Activated naive CD4-positive, alpha-beta T cell treated with anti-CD3 and anti-CD28 coated beads, Interleukin-2, amount 50 U/mL, for 24 hours (primary cell): Measurements from ENCODE around the gene PLA2G4D.

Experiments used
- H3K27ac Mint-ChIP-seq: one replicate; pipeline ENCODE4 v1.8.0; 2021; ENCODE audit warnings: mild to moderate bottlenecking, mixed read lengths
- H3K27me3 Mint-ChIP-seq: one replicate; pipeline ENCODE4 v1.8.0; 2021; ENCODE audit warnings: mixed read lengths
- H3K36me3 Mint-ChIP-seq: one replicate; pipeline ENCODE4 v1.8.0; 2021; ENCODE audit warnings: mixed read lengths
- H3K4me1 Mint-ChIP-seq: one replicate; pipeline ENCODE4 v1.8.0; 2021; ENCODE audit warnings: mixed read lengths
- H3K4me3 Mint-ChIP-seq: one replicate; pipeline ENCODE4 v1.8.0; 2021; ENCODE audit warnings: mild to moderate bottlenecking, mixed read lengths
- H3K9me3 Mint-ChIP-seq: one replicate; pipeline ENCODE4 v1.8.0; 2021; ENCODE audit warnings: mixed read lengths

PLA2G4D gene

GRCh38 chr15:42073418-42073817 is 20.9 kb downstream of the PLA2G4D start:
- Mint-ChIP-seq H3K27me3 (no peaks in the 10 kb centered on the region), H3K4me3 (no peak overlapping the region), H3K27ac (no peak overlapping the region), H3K9me3 (no peaks in the 10 kb centered on the region), H3K36me3 (no peaks in the 10 kb centered on the region), H3K4me1 (no peaks in the 10 kb centered on the region)

GRCh38 chr15:42072141-42072685 is 22.1 kb downstream of the PLA2G4D start:
- Mint-ChIP-seq H3K27me3 (no peaks in the 10 kb centered on the region), H3K4me3 (no peak overlapping the region), H3K4me1 (no peaks in the 10 kb centered on the region), H3K36me3 (peaks cover 4% of the 10 kb centered on the region), H3K27ac (no peak overlapping the region), H3K9me3 (peaks cover 5% of the 10 kb centered on the region)

GRCh38 chr15:42071717-42072116 is 22.6 kb downstream of the PLA2G4D start:
- peaks cover 5% of the 10 kb centered on the region for H3K9me3 Mint-ChIP-seq
- no peaks in the 10 kb centered on the region for H3K27me3 Mint-ChIP-seq
- H3K27ac Mint-ChIP-seq, result no peak overlapping the region
- H3K36me3 Mint-ChIP-seq, result peaks cover 4% of the 10 kb centered on the region
- no peaks in the 10 kb centered on the region for H3K4me1 Mint-ChIP-seq
- H3K4me3 Mint-ChIP-seq, result no peak overlapping the region

GRCh38 chr15:42070976-42071350 is 23.4 kb downstream of the PLA2G4D start:
- no peak overlapping the region for H3K4me3 Mint-ChIP-seq
- H3K27me3 Mint-ChIP-seq, result peaks cover 2% of the 10 kb centered on the region
- H3K36me3 Mint-ChIP-seq, result peaks cover 5% of the 10 kb centered on the region
- no peaks in the 10 kb centered on the region for H3K4me1 Mint-ChIP-seq
- H3K9me3 Mint-ChIP-seq, result peaks cover 5% of the 10 kb centered on the region
- no peak overlapping the region for H3K27ac Mint-ChIP-seq

- Mint-ChIP-seq H3K4me3 (no peak overlapping the region), H3K4me1 (no peaks in the 10 kb centered on the region), H3K27me3 (peaks cover 2% of the 10 kb centered on the region), H3K27ac (no peak overlapping the region), H3K9me3 (peaks cover 5% of the 10 kb centered on the region), H3K36me3 (peaks cover 5% of the 10 kb centered on the region)
These were observed 23.9 kb downstream of the PLA2G4D start for GRCh38 chr15:42070279-42070975.

- H3K27ac Mint-ChIP-seq, result no peak overlapping the region
- H3K4me1 Mint-ChIP-seq, result no peaks in the 10 kb centered on the region
- H3K4me3 Mint-ChIP-seq, result peak overlapping the region; percentile 1
- peaks cover 5% of the 10 kb centered on the region for H3K9me3 Mint-ChIP-seq
- H3K27me3 Mint-ChIP-seq, result peaks cover 2% of the 10 kb centered on the region
- peaks cover 5% of the 10 kb centered on the region for H3K36me3 Mint-ChIP-seq
These were observed 24.7 kb downstream of the PLA2G4D start for GRCh38 chr15:42069496-42070278.

GRCh38 chr15:42069025-42069424 is 25.3 kb downstream of the PLA2G4D start:
- Mint-ChIP-seq H3K4me1 (no peaks in the 10 kb centered on the region), H3K9me3 (peaks cover 5% of the 10 kb centered on the region), H3K27me3 (peaks cover 2% of the 10 kb centered on the region)

GRCh38 chr15:42068601-42069000 is 25.8 kb downstream of the PLA2G4D start:
- Mint-ChIP-seq H3K27ac (no peak overlapping the region), H3K9me3 (peaks cover 5% of the 10 kb centered on the region), H3K36me3 (peaks cover 5% of the 10 kb centered on the region), H3K4me1 (no peaks in the 10 kb centered on the region), H3K4me3 (no peak overlapping the region), H3K27me3 (peaks cover 2% of the 10 kb centered on the region)

More at GRCh38 chr15:42069025-42069424, 25.3 kb downstream of the PLA2G4D start:
- Mint-ChIP-seq H3K36me3 (peaks cover 5% of the 10 kb centered on the region), H3K27ac (no peak overlapping the region), H3K4me3 (peak overlapping the region; percentile 1)

- peaks cover 5% of the 10 kb centered on the region for H3K9me3 Mint-ChIP-seq
- H3K27ac Mint-ChIP-seq, result no peak overlapping the region
- no peaks in the 10 kb centered on the region for H3K4me1 Mint-ChIP-seq
- H3K27me3 Mint-ChIP-seq, result peaks cover 2% of the 10 kb centered on the region
- H3K4me3 Mint-ChIP-seq, result no peak overlapping the region
- H3K36me3 Mint-ChIP-seq, result peaks cover 5% of the 10 kb centered on the region
These were observed 27.5 kb downstream of the PLA2G4D start for GRCh38 chr15:42066764-42067415.

- Mint-ChIP-seq H3K4me1 (no peaks in the 10 kb centered on the region), H3K27ac (no peak overlapping the region), H3K9me3 (peaks cover 5% of the 10 kb centered on the region), H3K27me3 (peaks cover 2% of the 10 kb centered on the region), H3K36me3 (peaks cover 5% of the 10 kb centered on the region), H3K4me3 (no peak overlapping the region)
These were observed 28.9 kb downstream of the PLA2G4D start for GRCh38 chr15:42065468-42065867.

- Mint-ChIP-seq H3K4me1 (peaks cover 3% of the 10 kb centered on the region), H3K36me3 (peaks cover 5% of the 10 kb centered on the region), H3K4me3 (no peak overlapping the region), H3K27me3 (peaks cover 2% of the 10 kb centered on the region), H3K9me3 (peaks cover 5% of the 10 kb centered on the region), H3K27ac (no peak overlapping the region)
These were observed 29.3 kb downstream of the PLA2G4D start for GRCh38 chr15:42065033-42065432.

GRCh38 chr15:42064271-42064670 is 30.1 kb downstream of the PLA2G4D start:
- peaks cover 2% of the 10 kb centered on the region for H3K27me3 Mint-ChIP-seq
- peaks cover 3% of the 10 kb centered on the region for H3K4me1 Mint-ChIP-seq
- peaks cover 5% of the 10 kb centered on the region for H3K9me3 Mint-ChIP-seq
- no peak overlapping the region for H3K27ac Mint-ChIP-seq
- no peak overlapping the region for H3K4me3 Mint-ChIP-seq
- H3K36me3 Mint-ChIP-seq, result peaks cover 5% of the 10 kb centered on the region

GRCh38 chr15:42063122-42063848 is 31.1 kb downstream of the PLA2G4D start:
- H3K4me3 Mint-ChIP-seq, result no peak overlapping the region
- peaks cover 3% of the 10 kb centered on the region for H3K4me1 Mint-ChIP-seq
- H3K9me3 Mint-ChIP-seq, result peaks cover 5% of the 10 kb centered on the region
- H3K36me3 Mint-ChIP-seq, result peaks cover 5% of the 10 kb centered on the region
- no peak overlapping the region for H3K27ac Mint-ChIP-seq
- peaks cover 2% of the 10 kb centered on the region for H3K27me3 Mint-ChIP-seq

- H3K36me3 Mint-ChIP-seq, result peaks cover 1% of the 10 kb centered on the region
- no peaks in the 10 kb centered on the region for H3K9me3 Mint-ChIP-seq
- no peak overlapping the region for H3K4me3 Mint-ChIP-seq
- H3K4me1 Mint-ChIP-seq, result peaks cover 9% of the 10 kb centered on the region
- H3K27me3 Mint-ChIP-seq, result peaks cover 5% of the 10 kb centered on the region
- H3K27ac Mint-ChIP-seq, result no peak overlapping the region
These were observed 32.0 kb downstream of the PLA2G4D start for GRCh38 chr15:42062284-42062806.

- Mint-ChIP-seq H3K4me1 (peaks cover 9% of the 10 kb centered on the region), H3K9me3 (no peaks in the 10 kb centered on the region), H3K27ac (no peak overlapping the region), H3K27me3 (peaks cover 6% of the 10 kb centered on the region), H3K36me3 (no peaks in the 10 kb centered on the region), H3K4me3 (no peak overlapping the region)
These were observed 33.6 kb downstream of the PLA2G4D start for GRCh38 chr15:42060797-42061196.
